Measurements from ENCODE around the gene AMPD2.

The AMPD2 gene

DNA sequence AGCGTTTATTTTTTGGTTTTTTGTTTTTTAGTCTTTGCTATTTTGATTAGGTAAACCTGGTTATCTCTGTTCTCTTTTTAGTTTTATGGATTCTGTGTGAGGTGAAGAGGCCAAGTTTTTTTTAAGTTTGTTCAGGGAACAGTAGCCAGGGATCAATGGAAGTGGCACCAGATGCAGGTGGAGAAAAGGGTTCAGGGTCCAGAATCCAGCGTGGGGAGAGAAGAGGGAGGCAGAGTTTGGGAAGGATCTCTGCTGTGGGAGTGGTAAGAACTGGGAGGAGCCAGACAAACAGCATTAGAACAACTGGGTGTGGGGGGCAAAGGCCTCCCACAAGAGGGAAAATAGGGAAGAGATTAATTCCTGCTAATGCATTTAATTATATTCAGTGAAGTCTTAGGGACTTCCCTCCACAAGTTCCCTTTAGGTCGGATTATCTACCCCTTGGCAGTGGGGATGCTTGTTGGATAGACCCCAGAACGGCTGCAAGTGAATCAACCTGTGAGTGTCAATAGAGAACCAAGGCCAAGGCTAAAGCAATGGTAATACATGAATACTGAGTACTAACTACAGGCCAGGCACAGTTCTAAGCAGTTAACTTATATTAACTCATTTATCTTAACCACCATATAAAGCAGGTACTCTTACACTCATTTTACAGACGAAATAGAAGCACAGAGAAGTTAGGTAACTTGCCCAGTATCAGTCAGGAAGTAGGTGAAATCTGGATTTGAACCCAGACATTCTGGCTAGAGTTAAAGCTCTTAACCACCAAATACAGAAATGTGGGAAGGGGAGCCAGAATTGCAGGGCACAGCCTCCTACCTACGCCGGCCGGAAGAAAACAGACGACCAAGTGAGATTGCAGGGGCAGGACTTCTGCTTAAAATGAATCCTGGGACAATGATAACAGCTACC lies 719 bp upstream of the AMPD2 start:
- DNase-seq: no peak

DNA sequence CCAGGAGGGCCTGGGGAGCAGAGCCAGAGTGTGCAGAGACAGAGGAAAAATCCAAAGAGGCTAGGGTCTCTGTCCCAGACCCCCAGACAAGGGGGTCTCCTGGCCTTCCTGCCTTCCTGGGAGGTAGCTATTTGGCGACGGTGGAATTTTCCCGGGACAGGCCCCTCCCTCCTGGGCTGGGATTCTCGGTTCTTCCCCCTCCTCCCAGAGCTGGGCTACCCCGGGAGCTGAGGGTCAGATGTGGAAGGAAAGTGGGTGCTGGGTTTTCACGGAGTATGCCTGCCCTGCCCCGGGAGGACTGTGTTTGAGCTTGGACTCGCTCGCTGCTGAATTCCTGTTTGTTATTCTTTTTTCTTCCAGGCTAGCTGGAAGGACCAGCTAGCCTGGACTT lies 759 bp downstream of the AMPD2 start:
- peak; percentile 50 for DNase-seq

DNA sequence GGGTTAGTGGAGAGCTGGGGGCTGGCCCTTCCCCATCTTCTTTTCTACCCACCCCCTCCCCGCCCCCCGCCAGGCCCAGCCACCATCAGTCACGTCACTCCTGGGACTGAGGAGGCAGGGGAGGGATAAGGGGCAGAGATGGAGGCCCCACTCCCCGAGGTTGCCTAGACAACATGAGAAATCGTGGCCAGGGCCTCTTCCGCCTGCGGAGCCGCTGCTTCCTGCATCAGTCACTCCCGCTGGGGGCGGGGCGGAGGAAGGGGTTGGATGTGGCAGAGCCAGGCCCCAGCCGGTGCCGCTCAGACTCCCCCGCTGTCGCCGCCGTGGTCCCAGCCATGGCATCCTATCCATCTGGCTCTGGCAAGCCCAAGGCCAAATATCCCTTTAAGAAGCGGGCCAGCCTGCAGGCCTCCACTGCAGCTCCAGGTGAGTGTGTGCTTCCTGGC lies 1.2 kb downstream of the AMPD2 start:
- DNase-seq: peak; percentile 83

DNA sequence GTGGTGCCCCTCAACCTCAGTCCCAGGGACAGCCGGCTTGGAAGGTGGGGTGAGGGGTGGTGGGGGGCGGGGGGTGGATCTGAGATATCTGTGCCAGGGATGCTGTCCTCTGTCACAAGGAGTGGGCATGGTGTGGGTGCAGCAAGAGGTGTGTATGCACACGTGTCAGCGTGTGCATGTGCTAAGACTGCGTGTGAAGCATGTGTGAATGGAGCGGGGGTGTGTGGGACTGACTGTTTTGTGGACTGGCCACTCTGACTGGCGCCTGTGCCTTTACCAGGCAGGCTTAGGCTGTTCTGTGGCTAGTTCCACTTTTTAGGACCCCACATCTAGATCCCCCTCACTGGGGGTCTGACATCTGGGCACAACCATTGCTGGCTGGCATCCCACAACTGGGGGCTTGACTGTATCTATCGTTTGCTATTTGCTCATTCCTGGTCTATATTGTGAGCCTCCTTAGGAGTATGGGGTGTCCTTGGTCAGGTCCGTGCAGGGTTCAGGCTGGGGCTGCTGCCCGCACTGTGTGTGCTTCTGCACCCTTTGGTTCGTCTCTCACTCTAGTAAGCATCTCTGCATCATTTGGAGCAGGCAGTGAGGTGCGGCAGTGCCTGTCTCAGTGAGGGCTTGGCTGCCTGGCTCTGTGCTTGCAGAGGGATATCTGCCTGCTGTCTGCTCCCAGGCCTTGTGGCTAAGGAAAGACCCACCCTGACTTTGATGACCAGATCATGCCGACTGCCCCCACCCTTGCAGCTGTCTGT lies 1.9 kb downstream of the AMPD2 start:
- no peak for DNase-seq

DNA sequence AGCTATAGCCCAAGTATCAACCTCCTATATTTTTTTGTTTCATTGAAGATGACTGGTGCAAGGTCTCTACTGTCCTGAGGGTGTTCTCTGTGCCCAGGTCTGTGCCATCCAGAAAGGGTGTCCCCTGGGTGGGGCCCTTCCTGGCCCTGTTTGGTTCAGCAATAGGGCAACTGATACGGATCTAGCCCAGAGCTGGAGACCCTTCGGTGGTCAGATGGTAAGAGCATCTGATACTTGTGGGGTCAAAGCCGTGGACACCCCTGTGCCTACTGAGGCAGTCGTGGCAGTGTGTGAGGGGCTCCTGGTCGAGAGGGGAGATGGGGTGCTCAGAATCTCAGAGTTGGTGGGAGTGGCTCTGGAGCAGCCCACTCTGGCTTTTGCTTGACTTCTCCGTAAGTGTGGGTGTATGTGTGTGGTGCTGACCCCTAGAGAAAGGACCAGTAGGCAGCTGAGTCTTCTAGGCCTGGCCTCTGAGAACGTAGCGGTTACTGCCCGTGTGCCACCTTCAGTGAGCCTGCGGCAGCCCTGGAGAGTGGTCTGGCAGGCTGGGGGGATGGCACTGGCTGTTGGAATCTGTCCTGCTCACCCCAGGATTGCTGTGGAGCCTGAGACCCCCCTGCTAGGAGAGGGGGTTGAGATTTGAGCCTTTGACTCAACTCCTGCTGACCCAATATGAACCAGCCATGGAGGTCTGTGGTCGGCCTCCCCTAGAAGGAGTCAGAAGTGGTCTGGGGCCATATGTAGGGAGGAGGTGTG lies 2.7 kb downstream of the AMPD2 start:
- DNase-seq: no peak

DNA sequence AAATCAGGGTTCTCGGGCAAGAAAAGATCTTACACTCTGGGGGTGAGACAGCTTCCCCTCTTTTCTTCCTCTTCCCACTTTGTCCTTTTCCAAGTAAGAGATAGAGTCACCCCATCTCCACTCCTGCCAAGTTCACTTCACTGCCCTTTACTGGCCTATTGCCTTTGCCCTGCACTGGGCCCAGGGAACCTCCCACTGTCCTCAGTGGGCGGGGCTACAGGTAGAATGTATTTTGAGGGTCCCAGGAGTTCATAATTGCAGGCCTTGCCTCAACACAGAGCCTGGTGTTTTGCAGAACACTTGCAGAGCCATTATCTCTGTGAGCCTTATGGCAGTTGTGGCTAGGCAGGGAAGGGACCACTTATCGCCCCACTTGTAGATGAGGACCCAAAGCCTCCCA lies 3.3 kb downstream of the AMPD2 start:
- no peak for DNase-seq

DNA sequence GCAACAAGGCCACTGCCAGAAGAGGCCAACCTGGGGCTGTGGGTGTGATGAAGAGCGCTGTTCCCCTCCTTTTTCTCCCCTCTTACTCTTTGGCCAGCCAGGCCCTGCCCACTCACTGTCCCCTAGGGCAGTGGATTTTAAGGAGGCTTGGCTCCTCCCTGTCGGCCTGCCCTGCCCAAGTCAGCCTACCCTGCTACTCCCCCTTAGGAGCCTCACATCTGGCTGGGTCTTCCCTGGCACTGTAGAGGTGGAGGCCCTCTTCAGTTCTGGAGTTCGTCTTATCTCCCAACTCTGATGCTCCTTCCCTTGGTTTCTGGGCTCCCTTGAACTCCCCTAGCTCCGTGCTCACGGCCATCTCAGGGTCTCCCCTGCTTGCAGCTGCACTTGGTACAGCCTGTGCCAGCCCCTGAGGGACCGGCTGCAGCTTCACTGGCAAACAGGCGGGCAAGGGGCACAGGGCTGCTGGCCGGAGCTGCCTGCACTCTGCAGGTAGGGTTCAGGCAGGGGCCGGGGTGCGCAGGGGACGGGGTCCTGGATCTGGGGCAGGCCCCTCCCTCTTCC lies 4.0 kb downstream of the AMPD2 start:
- peak; percentile 42 for DNase-seq

DNA sequence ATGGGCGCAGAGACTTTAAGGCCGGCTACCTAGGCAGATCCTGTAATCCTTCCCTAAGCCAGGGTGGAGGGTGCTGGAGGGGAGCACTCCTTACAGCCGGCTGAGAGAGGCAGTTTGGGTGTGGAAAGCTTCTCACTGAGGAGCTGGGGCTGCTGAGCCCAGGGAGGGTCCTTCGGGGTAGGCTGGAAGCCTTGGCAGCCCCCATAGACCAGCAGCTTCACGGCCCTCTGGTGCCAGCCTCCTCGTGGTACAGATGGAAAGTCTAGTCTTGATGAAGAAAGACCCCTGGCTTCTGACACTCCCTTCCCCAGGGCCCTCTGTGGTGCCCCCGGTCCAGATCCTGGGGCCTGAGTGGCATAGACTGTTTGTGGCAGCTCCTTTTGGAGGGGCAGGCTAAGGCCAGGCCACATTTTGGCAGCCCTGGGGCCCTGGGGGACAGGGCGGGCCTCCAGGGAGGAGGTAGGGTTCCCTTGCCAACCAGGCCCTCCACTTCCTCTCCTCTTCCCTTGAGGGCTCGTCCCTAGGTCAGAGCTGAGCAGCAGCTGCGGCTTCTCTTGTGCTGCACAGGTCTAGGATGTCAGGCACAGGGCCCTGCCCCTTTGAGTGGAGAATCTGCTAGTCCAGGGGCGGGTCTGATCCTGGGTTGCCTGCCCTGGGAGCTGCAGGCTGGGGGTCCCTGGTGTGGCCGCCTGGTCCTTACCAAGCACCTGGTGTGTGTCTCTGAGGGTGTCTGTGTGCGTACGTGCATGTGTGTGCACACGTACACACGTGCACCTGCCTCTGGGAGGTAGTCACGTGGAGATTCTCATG lies 4.8 kb downstream of the AMPD2 start:
- DNase-seq: peak; percentile 38

DNA sequence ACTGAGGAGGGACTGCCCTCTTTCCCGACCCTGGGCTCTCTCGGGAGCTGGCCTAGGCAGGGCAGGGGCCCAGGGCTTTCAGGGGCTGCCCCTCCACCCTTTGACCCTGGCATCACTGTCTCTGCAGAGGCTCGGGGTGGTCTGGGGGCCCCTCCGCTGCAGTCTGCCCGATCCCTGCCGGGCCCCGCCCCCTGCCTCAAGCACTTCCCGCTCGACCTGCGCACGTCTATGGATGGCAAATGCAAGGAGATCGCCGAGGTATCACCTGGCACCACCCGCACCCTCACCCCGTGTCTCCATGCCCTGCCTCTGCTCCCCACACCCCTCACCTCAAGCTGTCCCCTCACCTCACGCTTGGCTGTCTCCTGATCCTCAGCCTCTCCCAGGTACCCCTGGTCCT lies 5.5 kb downstream of the AMPD2 start:
- DNase-seq: no peak

DNA sequence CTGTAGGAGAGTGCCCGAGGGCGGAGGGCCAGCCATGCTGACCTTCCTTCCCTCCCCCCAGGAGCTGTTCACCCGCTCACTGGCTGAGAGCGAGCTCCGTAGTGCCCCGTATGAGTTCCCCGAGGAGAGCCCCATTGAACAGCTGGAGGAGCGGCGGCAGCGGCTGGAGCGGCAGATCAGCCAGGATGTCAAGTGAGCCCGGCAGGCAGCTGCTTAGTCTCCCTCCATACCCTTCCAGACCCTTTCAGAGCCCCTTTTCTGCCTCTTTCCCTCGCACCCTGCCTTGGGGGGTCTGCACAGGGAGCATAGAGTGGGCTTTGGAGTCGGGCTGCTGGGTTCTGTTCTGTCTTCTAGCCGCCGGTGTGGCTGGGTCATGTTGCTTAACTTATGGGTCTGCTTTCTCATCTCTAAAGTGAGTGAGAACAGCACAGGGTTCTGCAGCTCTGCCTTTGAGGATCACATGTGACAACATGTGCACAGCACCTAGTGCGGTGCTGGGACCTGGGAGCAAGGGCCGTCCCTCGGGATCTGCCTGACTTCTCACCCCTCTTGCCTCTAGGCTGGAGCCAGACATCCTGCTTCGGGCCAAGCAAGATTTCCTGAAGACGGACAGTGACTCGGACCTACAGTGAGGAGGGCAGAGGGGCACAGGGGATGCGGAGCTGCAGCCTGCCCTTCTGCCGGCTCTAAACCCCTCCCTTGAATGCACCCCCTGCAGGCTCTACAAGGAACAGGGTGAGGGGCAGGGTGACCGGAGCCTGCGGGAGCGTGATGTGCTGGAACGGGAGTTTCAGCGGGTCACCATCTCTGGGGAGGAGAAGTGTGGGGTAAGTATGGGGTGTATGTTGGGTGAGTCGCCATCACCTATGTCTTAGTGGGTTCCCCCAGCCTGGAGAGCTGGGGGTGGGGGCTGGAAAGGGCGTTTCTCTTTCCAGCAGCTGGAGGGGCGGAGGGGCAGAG lies 6.2 kb downstream of the AMPD2 start:
- no peak for DNase-seq

DNA sequence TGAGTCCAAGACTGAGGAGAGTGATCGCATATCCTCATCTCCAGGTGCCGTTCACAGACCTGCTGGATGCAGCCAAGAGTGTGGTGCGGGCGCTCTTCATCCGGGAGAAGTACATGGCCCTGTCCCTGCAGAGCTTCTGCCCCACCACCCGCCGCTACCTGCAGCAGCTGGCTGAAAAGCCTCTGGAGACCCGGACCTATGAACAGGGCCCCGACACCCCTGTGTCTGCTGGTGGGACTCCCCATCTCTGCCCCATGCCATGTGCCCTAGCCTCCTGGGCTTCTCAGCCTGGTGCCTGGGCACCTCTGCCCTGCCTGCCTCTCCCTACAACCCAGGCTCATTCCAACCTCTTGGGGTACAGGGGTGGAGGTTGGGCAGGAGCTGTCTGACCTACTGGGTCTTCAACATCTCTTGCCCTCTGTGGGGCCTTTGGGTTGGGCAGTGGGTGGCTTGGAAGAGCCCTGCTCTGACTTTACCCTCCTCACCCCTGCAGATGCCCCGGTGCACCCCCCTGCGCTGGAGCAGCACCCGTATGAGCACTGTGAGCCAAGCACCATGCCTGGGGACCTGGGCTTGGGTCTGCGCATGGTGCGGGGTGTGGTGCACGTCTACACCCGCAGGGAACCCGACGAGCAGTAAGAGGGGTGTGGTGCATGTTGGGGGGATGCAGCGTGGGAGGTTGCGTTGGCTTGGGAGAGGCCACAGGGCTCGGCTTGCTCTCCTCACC lies 7.2 kb downstream of the AMPD2 start:
- no peak for DNase-seq

DNA sequence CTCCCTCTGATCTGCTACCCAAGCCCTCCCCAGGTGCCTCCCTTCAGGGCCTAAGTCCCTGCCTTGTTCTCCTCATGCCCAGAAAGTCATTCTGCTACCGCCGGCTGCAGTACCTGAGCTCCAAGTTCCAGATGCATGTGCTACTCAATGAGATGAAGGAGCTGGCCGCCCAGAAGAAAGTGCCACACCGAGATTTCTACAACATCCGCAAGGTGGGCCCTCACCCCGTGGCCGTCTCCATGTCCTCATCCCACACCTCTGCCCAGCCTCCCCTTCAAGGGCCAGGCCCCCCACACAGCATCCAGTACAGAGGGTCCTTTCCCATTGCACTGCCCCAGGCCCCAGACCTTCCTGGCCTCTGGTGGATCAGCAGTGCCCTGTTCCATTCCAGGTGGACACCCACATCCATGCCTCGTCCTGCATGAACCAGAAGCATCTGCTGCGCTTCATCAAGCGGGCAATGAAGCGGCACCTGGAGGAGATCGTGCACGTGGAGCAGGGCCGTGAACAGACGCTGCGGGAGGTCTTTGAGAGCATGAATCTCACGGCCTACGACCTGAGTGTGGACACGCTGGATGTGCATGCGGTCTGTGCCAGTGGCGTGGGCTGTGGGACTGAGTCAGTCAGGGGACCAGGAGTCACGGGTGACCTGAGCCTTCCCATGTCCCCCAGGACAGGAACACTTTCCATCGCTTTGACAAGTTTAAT lies 8.2 kb downstream of the AMPD2 start:
- DNase-seq: no peak

DNA sequence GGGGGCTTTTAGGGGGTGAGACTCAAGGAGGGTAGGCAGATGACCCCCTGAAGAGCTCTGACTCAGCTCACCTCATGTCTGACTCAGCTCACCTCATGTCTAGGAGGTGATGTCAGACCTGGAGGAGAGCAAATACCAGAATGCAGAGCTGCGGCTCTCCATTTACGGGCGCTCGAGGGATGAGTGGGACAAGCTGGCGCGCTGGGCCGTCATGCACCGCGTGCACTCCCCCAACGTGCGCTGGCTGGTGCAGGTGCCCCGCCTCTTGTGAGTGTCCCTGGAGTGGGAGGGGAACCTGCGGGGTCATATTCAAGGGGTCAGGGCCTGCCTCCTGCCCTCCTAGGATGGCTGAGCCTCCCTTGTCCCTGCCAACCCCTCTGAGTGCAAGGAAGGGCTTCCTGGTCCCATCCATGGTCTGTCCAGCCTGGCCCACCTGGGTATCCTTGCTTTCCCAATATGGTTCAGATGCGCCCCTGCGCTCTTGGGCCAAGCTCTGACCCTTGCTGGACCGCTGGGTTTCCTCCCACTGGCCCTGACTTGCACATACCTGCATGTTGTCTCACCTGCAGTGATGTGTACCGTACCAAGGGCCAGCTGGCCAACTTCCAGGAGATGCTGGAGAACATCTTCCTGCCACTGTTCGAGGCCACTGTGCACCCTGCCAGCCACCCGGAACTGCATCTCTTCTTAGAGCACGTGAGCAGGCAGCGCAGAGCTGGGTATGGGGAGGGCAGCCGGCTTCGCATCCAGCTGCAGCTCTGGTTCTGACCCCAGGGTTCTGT lies 9.1 kb downstream of the AMPD2 start:
- DNase-seq: no peak

DNA sequence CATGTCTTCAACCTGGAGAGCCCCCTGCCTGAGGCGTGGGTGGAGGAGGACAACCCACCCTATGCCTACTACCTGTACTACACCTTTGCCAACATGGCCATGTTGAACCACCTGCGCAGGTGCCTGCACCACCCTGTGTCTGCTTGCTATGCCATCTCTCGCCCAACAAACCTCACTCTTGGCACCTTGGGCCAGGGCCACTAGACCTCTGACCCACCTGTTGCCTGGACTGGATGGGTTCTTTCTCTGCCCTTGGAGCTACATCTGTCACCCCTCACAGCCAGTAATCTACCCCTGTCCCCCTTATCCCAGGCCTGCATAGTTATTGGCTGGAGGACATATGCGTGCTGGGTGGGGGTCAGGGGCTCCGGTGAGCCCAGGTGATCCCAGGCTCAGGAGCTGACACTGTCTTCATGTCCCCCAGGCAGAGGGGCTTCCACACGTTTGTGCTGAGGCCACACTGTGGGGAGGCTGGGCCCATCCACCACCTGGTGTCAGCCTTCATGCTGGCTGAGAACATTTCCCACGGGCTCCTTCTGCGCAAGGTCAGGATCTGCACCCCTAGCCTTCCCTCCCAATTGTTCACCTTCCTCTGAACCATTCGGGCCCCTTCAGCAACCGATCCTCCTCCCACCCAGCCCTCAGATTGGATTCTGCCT lies 9.9 kb downstream of the AMPD2 start:
- DNase-seq: no peak

DNA sequence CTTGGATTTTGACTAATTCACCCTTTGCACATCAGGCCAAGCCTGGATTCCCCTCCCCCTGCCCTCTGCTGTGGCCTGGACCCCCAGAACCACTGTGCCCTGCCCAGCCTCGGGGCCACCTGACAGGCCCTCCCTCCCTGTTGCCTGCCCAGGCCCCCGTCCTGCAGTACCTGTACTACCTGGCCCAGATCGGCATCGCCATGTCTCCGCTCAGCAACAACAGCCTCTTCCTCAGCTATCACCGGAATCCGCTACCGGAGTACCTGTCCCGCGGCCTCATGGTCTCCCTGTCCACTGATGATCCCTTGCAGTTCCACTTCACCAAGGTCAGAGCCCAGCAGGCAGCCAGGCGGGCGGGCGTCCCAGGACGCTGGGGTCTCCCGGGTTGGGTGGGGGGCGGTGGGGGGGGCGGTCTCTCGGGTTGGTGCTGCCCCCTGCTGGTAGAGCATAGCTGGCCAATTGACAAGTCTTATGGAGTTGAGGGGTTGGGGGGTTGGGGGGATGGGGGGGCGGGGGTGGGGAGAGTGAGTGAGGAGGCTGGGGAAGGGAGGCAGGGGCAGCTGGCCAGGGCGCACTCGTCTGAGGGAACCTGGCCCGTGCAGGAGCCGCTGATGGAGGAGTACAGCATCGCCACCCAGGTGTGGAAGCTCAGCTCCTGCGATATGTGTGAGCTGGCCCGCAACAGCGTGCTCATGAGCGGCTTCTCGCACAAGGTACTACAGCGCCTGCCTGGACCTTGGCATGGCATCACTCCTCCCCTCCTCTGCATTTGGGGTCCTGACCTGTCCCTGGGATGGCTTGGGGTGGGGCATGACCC lies 10.7 kb downstream of the AMPD2 start:
- no peak for DNase-seq

DNA sequence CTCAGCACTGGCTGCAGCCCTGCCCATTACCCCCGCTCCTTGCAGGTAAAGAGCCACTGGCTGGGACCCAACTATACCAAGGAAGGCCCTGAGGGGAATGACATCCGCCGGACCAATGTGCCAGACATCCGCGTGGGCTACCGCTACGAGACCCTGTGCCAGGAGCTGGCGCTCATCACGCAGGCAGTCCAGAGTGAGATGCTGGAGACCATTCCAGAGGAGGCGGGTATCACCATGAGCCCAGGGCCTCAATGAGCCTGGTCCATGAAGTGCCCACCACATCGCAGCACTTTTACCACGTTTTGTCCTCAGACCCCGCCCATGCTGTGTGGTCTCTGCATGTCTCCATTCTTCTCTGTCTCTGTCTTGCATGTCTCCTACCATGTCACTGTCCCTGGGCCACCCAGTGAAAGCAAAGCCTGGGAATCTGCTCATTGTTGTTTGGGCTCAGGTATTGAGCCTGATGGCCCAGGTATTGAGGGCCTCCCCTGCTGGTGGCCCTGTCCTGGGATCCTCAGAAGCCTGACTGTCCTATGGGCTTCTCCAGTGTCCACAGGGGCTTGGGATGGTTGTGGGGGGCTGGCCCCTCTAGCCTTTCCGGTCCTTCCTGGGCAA lies 11.4 kb downstream of the AMPD2 start:
- DNase-seq: no peak
